Neutrophil (primary cell): ENCODE results near the gene HIVEP3.

Experiments
- H3K27ac ChIP-seq: fragments of 200-600 bp; sonication (generic); 2 replicates; pipeline ENCODE4 v1.5.1; 2016; ENCODE audit warnings: mild to moderate bottlenecking, moderate library complexity
- H3K27me3 ChIP-seq: fragments of 200-600 bp; sonication (generic); 2 replicates; pipeline ENCODE4 v1.6.0; 2016; ENCODE audit warnings: mild to moderate bottlenecking
- H3K36me3 ChIP-seq: fragments of 200-600 bp; sonication (generic); 2 replicates; pipeline ENCODE4 v1.5.1; 2017
- H3K4me1 ChIP-seq, 2 experiments: fragments of 200-600 bp in 1 of 2; sonication (generic) in 1 of 2; 1 replicate in 1 of 2; 2 replicates in 1 of 2; pipeline versions ENCODE4 v1.5.1 to v1.6.1; 2013 to 2016; ENCODE audit warnings: low read depth in 1 of 2, low read length in 1 of 2, mild to moderate bottlenecking in 1 of 2, moderate library complexity in 1 of 2; ENCODE audit not compliant: control insufficient read depth in 1 of 2, insufficient read depth in 1 of 2
- H3K4me3 ChIP-seq, 2 experiments: fragments of 200-600 bp in 1 of 2; sonication (generic) in 1 of 2; 1 replicate in 1 of 2; 2 replicates in 1 of 2; pipeline ENCODE4 v1.5.1; 2013 to 2016; ENCODE audit warnings: low read depth in 1 of 2, low read length in 1 of 2, mild to moderate bottlenecking in 1 of 2, moderate library complexity in 1 of 2
- H3K9me3 ChIP-seq: fragments of 200-600 bp; sonication (generic); 2 replicates; pipeline ENCODE4 v1.5.1; 2016
- TF ChIP-seq, protein P1 (sequence below): fragments of 200-600 bp; sonication (generic); IDR thresholded peaks from 2 replicates; pipeline ENCODE4 v1.5.1; 2016; ENCODE audit warnings: antibody characterized with exemption

Gene HIVEP3

GRCh38 chr1:41619511-41620364 is 299.0 kb downstream of the HIVEP3 start:
- Histone ChIP-seq H3K9me3 (no peaks in the 10 kb centered on the region), H3K4me1 (no peaks in the 10 kb centered on the region), H3K4me3 (no peak overlapping the region), H3K27me3 (no peaks in the 10 kb centered on the region), H3K27ac (no peak overlapping the region), H3K36me3 (no peaks in the 10 kb centered on the region)
- TF ChIP-seq, protein P1, sequence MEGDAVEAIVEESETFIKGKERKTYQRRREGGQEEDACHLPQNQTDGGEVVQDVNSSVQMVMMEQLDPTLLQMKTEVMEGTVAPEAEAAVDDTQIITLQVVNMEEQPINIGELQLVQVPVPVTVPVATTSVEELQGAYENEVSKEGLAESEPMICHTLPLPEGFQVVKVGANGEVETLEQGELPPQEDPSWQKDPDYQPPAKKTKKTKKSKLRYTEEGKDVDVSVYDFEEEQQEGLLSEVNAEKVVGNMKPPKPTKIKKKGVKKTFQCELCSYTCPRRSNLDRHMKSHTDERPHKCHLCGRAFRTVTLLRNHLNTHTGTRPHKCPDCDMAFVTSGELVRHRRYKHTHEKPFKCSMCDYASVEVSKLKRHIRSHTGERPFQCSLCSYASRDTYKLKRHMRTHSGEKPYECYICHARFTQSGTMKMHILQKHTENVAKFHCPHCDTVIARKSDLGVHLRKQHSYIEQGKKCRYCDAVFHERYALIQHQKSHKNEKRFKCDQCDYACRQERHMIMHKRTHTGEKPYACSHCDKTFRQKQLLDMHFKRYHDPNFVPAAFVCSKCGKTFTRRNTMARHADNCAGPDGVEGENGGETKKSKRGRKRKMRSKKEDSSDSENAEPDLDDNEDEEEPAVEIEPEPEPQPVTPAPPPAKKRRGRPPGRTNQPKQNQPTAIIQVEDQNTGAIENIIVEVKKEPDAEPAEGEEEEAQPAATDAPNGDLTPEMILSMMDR: no peak

- no peaks in the 10 kb centered on the region for H3K27me3 ChIP-seq
- H3K9me3 ChIP-seq: no peaks in the 10 kb centered on the region
- TF ChIP-seq, protein P1: no peak
- no peaks in the 10 kb centered on the region for H3K4me1 ChIP-seq
- H3K4me3 ChIP-seq: no peak overlapping the region
- H3K27ac ChIP-seq: no peak overlapping the region
- H3K36me3 ChIP-seq: no peaks in the 10 kb centered on the region
Observed at GRCh38 chr1:41618871-41619270, 299.9 kb downstream of the HIVEP3 start.

DNA sequence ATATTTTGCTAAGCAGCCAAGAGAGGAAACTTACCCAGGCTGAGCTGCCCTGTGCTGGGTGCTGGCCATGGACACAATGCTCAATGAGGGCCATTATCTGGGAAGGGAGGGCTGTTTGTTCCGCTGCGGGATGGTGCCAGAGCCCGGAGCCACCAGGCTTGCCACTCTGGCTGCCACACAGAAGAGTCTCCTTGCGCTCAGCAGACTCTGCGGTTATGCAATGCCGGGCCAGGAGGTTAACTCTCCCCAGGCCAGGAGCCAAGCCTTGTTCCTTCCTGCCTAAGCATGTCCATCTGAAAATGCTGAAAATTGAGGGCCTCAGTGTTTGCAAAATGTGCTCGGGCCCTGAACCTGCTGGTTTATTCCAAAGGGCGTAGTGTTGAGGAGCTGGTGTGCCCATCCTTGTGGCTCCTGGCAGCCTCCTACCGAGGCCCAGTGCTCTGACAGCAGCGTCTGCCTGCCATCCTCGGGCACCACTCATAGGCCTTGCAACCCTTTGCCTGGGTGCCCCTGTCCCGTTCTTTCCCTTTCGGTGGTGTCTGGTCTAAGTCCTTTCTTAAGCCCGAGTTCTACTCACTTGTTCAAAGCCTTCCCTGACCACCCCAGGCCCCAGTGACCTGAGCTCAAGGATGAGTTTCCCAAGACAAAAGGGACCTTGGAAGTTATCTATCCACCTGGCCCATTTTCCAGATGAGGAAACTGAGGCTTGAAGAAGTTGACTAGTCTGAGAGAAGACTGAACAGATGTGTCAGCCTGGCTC is 300.5 kb downstream of the HIVEP3 start:
- no peaks in the 10 kb centered on the region for H3K27me3 ChIP-seq
- TF ChIP-seq, protein P1: no peak
- no peak overlapping the region for H3K4me3 ChIP-seq
- H3K36me3 ChIP-seq: no peaks in the 10 kb centered on the region
- H3K27ac ChIP-seq: no peak overlapping the region
- H3K4me1 ChIP-seq: no peaks in the 10 kb centered on the region
- no peaks in the 10 kb centered on the region for H3K9me3 ChIP-seq

DNA sequence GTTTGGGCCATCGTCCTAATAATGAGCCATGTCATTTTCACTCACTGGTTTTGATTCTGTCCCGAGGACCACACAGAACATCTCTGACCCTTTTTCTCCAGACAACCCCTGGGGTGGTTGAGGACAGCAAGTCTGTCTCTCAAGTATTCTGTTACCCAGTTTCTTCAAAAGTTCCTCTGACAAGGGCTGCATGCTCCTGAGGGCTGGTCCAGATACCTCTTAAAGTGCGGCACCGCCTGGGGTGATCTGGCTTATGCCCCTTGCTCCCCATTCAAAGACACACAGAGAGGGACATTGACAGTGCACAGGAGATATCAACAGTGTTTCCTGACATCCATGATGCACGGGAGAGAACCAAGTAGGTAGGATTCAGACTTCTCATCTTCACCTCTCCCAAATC is 301.4 kb downstream of the HIVEP3 start:
- Histone ChIP-seq H3K4me1 (no peaks in the 10 kb centered on the region), H3K9me3 (no peaks in the 10 kb centered on the region), H3K36me3 (no peaks in the 10 kb centered on the region), H3K27ac (no peak overlapping the region), H3K4me3 (no peak overlapping the region), H3K27me3 (no peaks in the 10 kb centered on the region)
- TF ChIP-seq, protein P1: no peak

DNA sequence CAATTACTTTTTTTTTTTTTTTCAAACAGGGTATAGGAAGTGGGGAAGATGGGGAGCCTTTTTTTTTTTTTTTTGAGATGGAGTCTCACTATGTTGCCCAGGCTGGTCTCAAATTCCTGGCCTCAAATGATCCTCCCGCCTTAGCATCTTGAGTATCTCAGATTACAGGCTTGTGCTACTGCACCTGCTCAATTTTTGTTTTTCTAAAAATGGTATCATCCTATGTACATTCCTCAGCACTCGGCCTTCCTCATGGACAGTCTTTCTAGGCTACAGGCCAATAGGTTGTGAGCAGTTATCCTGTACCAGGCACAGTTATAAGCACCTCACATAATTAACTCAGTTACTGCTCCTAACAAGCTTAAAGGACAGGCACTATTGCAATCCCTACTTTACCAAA is 302.2 kb downstream of the HIVEP3 start:
- Histone ChIP-seq H3K4me3 (no peak overlapping the region), H3K27ac (no peak overlapping the region), H3K36me3 (no peaks in the 10 kb centered on the region), H3K27me3 (no peaks in the 10 kb centered on the region), H3K9me3 (no peaks in the 10 kb centered on the region), H3K4me1 (no peaks in the 10 kb centered on the region)
- TF ChIP-seq, protein P1: no peak
